Measurements from ENCODE around the gene ISM2.

- TF ChIP-seq POLR2A (IDR thresholded peaks at IDR 0.05): no peak
- no peak for TF ChIP-seq CTCF (IDR thresholded peaks at IDR 0.05)
Measured at GRCh38 chr14:77505031-77505430, 6.4 kb upstream of the ISM2 start.
